NCI-H146 treated with DMSO at 0.1 percent for 48 hours (cell line): Measurements from ENCODE around the gene PPP1R15B.

ENCODE experiments used
- DNase-seq: peaks from one replicate; lab custom pipeline; 2025; ENCODE audit not compliant: unreplicated experiment; lab: John Stamatoyannopoulos, UW

PPP1R15B gene

GRCh38 chr1:204401730-204402129 is 9.9 kb downstream of the PPP1R15B start:
- no peak for DNase-seq

- no peak for DNase-seq
Observed at GRCh38 chr1:204400882-204401510, 10.6 kb downstream of the PPP1R15B start.

- peak; percentile 92 for DNase-seq
Observed at GRCh38 chr1:204398197-204399125, 13.2 kb downstream of the PPP1R15B start.

GRCh38 chr1:204396015-204396583 is 15.5 kb downstream of the PPP1R15B start:
- DNase-seq, result no peak

- no peak for DNase-seq
Observed at GRCh38 chr1:204391629-204392028, 20.0 kb downstream of the PPP1R15B start.

GRCh38 chr1:204390751-204391466 is 20.7 kb downstream of the PPP1R15B start:
- DNase-seq, result no peak

- no peak for DNase-seq
Observed at GRCh38 chr1:204385727-204386126, 25.9 kb downstream of the PPP1R15B start.

- no peak for DNase-seq
Observed at GRCh38 chr1:204384636-204385352, 26.8 kb downstream of the PPP1R15B start.

- DNase-seq, result no peak
Observed at GRCh38 chr1:204383163-204383904, 28.3 kb downstream of the PPP1R15B start.

- DNase-seq, result no peak
Observed at GRCh38 chr1:204382714-204383083, 28.9 kb downstream of the PPP1R15B start.

- no peak for DNase-seq
Observed at GRCh38 chr1:204380293-204380831, 31.3 kb downstream of the PPP1R15B start.

- peak; percentile 32 for DNase-seq
Observed at GRCh38 chr1:204377800-204378668, 33.6 kb downstream of the PPP1R15B start.

- no peak for DNase-seq
Observed at GRCh38 chr1:204376919-204377799, 34.5 kb downstream of the PPP1R15B start.

- no peak for DNase-seq
Observed at GRCh38 chr1:204376465-204376864, 35.2 kb downstream of the PPP1R15B start.

GRCh38 chr1:204373911-204374310 is 37.7 kb downstream of the PPP1R15B start:
- no peak for DNase-seq

GRCh38 chr1:204370176-204370575 is 41.4 kb downstream of the PPP1R15B start:
- no peak for DNase-seq

GRCh38 chr1:204368996-204369726 is 42.5 kb downstream of the PPP1R15B start:
- DNase-seq, result no peak
